ENCODE measurements around the gene EYA4.

EYA4 gene

GRCh38 chr6:133456944-133457343 lies 215.8 kb downstream of the EYA4 start:
- no peak for DNase-seq (ENCODE audit: low read depth)

DNA sequence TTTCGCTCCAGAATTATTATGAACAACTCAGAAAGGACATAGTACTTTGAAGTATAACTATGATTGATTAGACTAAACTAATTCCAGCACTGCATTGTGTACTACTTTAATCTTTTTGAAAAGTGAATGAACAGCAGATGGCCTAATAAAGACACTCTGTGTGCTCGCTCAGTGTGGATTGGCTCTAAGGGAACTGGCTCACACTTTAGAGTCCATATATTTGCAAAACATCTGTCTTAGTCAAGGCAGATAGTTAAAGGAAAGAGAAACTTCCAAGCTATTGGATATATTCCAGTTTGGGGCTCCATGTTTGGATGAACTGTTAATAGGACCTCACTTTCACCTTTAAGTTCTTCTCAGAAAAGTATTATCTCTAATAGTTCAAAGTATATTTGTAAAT lies 218.9 kb downstream of the EYA4 start:
- DNase-seq (ENCODE audit: low read depth) = no peak

GRCh38 chr6:133463790-133464189 lies 222.6 kb downstream of the EYA4 start:
- no peak for DNase-seq (ENCODE audit: low read depth)

GRCh38 chr6:133466680-133467079 lies 225.5 kb downstream of the EYA4 start:
- no peak for DNase-seq (ENCODE audit: low read depth)

DNA sequence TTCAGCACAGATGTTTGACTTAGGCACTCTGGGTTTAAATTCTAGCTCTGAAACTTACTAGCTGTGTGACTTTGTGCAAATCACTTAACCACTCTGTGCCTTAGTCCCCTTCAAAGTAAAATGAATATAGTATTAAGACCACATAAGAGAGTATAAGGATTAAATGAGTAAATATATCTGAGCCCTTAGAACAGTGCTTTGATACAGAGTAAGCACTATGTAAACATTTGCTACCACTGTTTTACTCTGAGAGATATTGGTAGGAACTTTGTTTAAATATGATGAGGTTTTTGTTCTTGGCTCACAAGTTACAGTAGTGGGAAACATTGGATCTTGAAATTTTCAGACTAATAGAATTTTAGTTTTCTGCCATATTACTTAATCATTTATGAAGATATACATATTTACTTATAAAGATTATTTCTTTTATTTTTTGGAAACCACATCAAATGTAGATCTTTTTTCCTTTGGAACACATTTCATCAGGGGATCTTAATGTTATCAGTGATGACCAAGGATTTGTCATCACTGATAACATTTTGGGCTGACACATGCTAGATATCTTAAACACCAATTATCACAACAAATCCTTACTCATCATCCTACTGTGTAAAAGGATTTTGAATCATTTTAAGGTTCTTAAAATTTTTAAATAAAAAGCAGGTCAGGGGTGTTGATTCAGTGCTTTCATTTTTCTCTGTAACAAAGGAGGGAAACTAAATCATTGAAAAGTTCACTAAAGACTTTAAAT lies 226.2 kb downstream of the EYA4 start:
- DNase-seq (ENCODE audit: low read depth) = no peak

GRCh38 chr6:133467982-133468380 lies 226.8 kb downstream of the EYA4 start:
- DNase-seq (ENCODE audit: low read depth) = no peak

- no peak for DNase-seq (ENCODE audit: low read depth)
Measured at GRCh38 chr6:133468591-133468990, 227.4 kb downstream of the EYA4 start.

DNA sequence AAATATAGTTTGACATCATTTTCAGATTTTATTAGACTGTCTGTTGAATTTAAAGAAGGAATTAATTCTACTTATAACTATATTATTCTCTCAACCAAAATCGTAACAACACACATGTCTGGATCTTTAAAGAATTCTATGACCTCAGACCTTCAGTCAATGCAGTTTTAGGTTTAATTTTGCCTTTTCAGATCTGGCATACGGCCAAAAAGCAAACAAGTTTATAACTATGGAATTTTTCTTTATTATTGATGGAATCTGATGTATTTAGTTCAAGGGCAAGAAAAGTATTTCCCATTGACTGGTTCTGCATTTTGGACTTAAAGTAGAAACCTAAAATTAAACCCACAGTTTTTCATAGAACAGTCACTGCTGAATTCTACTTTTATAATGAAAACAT lies 233.4 kb downstream of the EYA4 start:
- DNase-seq (ENCODE audit: low read depth) = no peak

DNA sequence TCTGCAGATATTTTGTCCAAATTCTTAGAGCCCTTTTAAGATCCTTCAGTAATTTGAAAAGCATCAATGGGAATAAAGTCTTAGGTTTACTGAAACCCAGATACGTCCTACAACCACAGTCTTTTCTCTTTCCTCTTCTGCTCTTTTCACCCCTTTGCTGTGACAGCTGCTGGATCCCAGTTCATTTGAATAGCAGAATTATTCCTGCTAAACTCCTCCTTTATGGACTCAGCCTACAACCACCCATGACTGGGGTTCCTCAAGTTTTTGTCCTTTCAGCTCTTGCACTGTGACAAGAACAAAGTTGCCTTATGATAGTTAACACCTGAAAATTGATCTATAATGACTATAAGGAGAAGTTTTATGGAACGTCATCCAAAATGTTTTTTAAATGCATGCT lies 237.5 kb downstream of the EYA4 start:
- DNase-seq (ENCODE audit: low read depth) = no peak

GRCh38 chr6:133487174-133487573 lies 246.0 kb downstream of the EYA4 start:
- DNase-seq (ENCODE audit: low read depth) = no peak

DNA sequence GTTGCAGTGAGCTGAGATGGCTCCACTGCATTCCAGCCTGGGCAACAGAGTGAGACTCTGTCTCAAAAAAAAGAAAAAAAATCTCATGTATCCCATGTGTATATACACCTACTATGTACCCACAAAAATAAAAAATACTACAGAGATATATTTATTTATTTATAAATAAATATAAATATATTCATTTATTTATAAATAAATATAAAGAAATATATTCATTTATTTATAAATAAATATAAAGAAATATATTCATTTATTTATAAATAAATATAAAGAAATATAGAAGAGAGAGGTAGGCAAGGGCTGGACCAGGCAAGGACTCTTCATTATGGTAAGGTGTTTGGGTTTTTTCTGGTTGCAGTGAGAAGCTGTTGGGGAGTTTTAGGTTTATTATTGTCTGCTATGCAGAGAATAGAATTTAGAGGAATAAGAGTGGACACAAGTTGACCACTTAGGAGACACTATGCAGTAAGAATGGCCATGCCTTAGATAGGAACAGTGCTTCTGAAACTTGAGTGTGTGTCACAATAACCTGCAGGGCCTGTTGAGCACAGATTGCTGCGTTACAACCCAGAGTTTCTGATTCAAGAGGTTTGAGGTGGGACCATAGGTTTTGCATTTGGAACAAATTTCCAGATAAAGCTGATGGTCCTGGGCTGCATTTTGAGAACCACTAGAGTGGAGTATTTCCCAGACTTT lies 254.2 kb downstream of the EYA4 start:
- no peak for DNase-seq (ENCODE audit: low read depth)

DNA sequence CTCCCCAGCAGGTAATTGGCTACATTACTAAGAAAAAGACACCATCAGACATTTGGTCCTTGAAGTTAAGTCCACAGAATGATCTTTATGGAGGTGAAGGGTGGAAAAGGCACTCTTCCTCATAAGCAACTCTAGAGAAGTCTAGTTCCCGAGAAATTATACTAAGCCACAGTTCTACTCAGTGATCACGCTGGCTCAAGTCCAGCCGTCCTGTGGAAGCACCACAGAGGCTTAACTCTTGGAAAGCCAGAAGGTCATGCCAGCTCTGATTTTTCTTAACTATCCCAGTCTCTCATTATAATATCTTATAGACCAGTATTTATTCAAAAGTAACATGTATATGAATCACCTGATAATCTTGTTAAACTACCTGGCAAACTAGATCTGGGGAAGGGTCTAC lies 258.5 kb downstream of the EYA4 start:
- DNase-seq (ENCODE audit: low read depth) = no peak

DNA sequence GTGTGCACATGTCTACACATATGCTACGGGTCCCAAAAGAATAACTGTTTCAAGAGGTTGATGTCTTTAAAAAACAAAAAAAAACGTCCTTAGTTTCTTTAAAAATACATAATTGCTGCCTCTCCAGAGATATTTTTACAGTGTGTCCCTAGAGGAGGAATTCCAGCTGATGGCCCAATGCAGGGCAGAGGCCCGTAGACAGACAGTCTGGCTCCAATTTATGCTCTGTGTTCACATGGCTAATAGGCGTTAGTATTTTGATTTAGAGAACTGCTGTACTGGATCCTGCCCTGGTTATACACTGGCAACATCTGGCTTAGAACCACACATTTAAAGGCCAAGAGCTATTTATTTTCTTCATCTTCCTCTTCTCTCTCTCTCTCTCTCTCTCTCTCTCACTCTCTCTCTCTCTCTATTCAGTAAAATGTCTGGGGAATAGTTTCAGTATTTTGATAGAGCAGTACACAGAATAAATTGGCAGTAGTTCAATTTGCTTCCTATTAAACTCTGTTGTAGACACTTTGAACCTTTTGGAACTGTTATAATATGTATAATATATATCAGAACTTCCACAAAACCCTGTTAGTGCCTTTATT lies 260.6 kb downstream of the EYA4 start:
- no peak for DNase-seq (ENCODE audit: low read depth)

DNA sequence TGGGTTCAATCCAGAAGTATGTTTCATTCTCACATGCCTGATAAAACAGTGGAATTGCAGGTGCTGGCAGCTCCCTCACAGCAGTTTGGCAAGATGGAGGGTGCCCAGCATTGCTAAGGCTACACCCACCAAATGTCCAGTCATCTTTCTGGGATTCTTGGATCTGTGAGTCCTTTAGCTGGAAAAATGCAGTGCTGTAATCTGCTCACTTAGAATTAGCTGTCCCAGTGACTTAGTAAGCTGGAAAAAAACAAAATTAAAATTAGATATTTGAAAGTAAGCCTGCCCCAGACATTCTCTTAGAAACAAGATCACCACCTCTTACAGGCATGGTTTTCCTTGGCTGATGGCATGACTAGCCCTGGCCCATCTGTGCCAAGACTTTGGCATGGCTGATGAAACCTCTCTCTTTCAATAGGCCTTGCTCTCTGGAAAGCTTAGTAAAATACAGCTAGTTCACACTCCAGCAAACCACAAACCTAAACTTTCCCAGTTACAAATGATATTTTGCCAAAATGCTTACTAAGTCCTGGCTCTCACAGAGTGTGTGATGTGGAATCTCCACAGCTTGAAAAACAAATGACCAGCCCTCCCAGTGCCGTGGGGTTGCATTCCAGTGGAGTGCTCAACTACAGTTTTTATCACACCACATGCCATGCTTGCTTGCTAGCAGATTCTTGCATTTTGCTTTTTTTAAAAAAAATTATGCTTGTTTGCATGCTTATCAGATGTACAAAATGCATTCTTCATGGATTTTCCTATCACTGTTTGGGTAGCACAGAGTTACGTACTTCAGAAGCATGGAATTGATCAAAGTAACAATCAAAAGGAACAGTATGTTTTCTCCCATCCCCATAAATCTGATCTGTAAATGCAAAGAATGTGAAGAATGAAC lies 261.5 kb downstream of the EYA4 start:
- no peak for DNase-seq (ENCODE audit: low read depth)

GRCh38 chr6:133503336-133503729 lies 262.2 kb downstream of the EYA4 start:
- DNase-seq (ENCODE audit: low read depth) = no peak

GRCh38 chr6:133504158-133504557 lies 263.0 kb downstream of the EYA4 start:
- DNase-seq (ENCODE audit: low read depth) = no peak

DNA sequence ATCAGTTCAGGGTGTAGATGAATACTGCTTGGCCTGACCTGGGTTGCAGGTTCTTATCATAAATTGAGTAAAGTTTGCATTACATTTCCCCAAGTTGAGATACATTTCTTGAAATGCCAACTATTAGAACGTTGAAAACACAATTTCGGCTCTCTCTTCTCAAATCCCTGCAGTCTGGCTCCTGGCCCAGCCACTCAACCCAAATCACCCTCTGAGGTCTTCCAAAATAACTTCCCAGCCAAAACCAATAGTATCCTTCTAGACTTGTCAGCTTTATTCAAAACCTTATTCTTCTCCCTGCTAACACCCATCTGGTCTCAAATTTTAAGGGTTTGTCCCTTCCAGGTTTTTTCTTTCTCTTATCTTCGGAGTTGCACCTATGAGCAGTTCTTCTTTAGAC lies 263.6 kb downstream of the EYA4 start:
- no peak for DNase-seq (ENCODE audit: low read depth)

- DNase-seq (ENCODE audit: low read depth) = no peak
Measured at GRCh38 chr6:133505681-133506080, 264.5 kb downstream of the EYA4 start.

DNA sequence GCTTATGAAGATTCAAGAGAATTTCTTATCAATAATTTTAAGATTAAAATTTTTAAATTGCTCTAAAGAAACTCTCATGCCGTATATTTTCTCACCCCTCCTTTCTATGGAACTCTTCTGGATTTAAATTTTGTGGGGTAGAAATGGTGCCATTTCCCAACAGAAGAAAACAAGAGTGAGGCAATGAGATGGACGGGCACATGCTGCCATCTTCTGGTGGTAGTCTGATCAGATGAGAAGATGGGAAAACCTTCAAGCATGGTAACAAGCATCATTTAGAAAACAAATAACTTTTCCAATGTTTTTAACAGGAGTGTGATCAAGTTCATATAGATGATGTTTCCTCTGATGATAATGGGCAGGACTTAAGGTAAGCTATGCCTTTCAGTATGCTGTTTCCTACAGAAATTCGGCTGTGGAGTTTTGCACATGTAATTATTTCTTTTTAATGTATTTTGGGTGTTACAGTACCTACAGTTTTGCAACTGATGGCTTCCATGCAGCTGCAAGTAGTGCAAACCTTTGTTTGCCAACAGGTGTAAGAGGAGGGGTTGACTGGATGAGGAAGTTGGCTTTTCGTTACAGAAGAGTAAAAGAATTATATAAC lies 271.4 kb downstream of the EYA4 start:
- no peak for DNase-seq (ENCODE audit: low read depth)

DNA sequence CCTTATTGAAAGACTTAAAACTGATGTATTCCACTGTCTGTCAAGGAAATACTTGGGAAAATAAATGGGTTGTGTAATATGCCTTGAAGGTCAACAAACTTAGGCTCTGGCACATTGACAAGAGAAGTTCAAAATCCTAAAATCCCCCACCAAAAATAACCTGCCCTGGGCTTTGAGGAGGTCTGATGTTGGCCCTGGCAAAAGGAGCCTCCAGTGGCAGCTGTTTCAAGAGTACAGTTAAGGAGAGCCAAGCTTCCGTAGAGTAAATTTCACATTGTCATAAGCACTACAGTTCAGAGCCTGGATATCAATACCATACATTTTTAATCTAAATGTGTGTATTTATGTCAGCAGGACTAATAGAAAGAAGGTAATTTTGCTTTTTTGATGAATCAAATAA lies 282.7 kb downstream of the EYA4 start:
- no peak for DNase-seq (ENCODE audit: low read depth)

- DNase-seq (ENCODE audit: low read depth) = no peak
Measured at GRCh38 chr6:133526436-133526835, 285.3 kb downstream of the EYA4 start.

GRCh38 chr6:133528566-133528965 lies 287.4 kb downstream of the EYA4 start:
- DNase-seq (ENCODE audit: low read depth) = no peak

All from stimulated activated CD8-positive, alpha-beta memory T cell treated with anti-CD3 and anti-CD28 coated beads, Interleukin-7, amount 100 ng/mL, for 24 hours (primary cell).